Measurements from ENCODE around the gene CHST8. TPM values are rescaled to one million over a fixed set of nuclear protein-coding genes. Genes with fewer than 3 reads are reported as not detected.
A peak's percentile ranks its signal among the peaks of the same experiment; 100 is the strongest.

Gene CHST8
- polyA plus RNA-seq, 2 of the 4 experiments (the other 2 are of a cell fraction), result not detected

DNA sequence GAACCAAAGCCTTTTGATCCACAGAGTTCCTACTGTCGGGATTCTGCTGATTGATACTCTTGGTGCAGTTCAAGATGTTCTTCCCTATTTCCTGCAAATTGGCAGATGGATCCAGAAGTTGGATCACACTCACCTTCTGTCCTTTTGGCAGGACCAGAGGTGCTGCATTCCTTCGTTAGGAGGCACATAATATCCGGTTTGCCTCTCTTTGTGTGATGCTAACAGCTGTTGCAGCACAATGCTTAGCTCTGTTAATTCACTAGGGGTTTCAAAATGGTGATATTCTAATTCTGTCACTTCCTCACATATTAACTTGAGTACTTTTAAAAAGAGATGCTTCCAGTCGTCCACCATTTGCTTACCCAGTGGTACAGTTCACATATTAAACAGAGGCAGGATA lies 15.2 kb upstream of the CHST8 start:
- Histone ChIP-seq H3K4me3 (no peak overlapping the region), H3K4me2 (no peak overlapping the region), H3K27ac (no peak overlapping the region), H3K9me3 (peaks cover 48% of the 10 kb centered on the region), H3K4me1 (no peaks in the 10 kb centered on the region)
- no peak for ATAC-seq
- CTCF ChIA-PET, result no interaction called here
- DNase-seq (ENCODE audit: low read depth in 1 of 2, low spot score in 1 of 2), result no peak
- FAIRE-seq, result peak; percentile 89
- TF ChIP-seq JUNB (IDR thresholded peaks at IDR 0.05) (no peak), SMC3 (IDR thresholded peaks at IDR 0.05) (no peak), POLR2A (IDR thresholded peaks at IDR 0.05; ENCODE audit: low read length) (no peak), ESRRA (IDR thresholded peaks at IDR 0.05; ENCODE audit: borderline replicate concordance, low read length) (no peak), NR3C1 (IDR thresholded peaks at IDR 0.05) (no peak), HEYL (CRISPR knock-in tag; IDR thresholded peaks at IDR 0.05) (no peak), HDAC2 (IDR thresholded peaks at IDR 0.05) (no peak), CBX2 (IDR thresholded peaks at IDR 0.05; ENCODE audit: borderline replicate concordance, low read depth) (no peak)
- TF ChIP-seq, protein P1, sequence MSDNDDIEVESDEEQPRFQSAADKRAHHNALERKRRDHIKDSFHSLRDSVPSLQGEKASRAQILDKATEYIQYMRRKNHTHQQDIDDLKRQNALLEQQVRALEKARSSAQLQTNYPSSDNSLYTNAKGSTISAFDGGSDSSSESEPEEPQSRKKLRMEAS (IDR thresholded peaks at IDR 0.05), result no peak
- TF ChIP-seq, protein P2, sequence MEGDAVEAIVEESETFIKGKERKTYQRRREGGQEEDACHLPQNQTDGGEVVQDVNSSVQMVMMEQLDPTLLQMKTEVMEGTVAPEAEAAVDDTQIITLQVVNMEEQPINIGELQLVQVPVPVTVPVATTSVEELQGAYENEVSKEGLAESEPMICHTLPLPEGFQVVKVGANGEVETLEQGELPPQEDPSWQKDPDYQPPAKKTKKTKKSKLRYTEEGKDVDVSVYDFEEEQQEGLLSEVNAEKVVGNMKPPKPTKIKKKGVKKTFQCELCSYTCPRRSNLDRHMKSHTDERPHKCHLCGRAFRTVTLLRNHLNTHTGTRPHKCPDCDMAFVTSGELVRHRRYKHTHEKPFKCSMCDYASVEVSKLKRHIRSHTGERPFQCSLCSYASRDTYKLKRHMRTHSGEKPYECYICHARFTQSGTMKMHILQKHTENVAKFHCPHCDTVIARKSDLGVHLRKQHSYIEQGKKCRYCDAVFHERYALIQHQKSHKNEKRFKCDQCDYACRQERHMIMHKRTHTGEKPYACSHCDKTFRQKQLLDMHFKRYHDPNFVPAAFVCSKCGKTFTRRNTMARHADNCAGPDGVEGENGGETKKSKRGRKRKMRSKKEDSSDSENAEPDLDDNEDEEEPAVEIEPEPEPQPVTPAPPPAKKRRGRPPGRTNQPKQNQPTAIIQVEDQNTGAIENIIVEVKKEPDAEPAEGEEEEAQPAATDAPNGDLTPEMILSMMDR (IDR thresholded peaks at IDR 0.05), result no peak
- WGBS (ENCODE audit: missing lambda C conversion rate), result 5% methylated on average over 4 of the region's 4 CpGs
- POLR2A ChIA-PET, result no interaction called here

DNA sequence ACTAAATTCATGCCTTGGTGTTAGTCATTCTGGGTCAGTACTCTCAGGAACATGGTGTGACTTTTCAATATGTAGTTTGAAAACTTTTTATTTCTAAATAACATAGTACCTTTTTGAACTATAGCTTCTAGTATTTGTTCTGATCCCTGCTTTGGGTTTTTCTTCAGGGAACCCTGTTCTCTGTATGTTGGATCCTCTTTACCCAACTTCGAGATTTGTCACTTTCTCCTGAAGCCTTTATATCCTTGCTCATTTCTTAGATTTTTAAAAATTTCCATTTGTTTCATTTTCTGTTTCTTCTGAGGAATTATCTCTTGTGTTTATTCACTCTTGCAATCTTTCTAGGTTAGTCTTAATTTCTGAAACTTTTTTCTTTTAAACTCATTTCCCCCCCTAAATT lies 12.4 kb upstream of the CHST8 start:
- CTCF ChIA-PET, result interaction anchor here (1.2 kb wide), 1 partner anchor 11 kb away, joined by 4 read pairs; no protein-coding TSS in a partner anchor
- FAIRE-seq (no peak), DNase-seq (ENCODE audit: low read depth in 1 of 2, low spot score in 1 of 2) (no peak), ATAC-seq (no peak)
- Histone ChIP-seq H3K4me2 (no peak overlapping the region), H3K27ac (no peak overlapping the region), H3K9me3 (peaks cover 31% of the 10 kb centered on the region; the same call in 2 of the 3 replicates), H3K4me3 (no peak overlapping the region), H3K4me1 (no peaks in the 10 kb centered on the region)
- WGBS (ENCODE audit: missing lambda C conversion rate), result 0% methylated on average over 1 of the region's 1 CpG
- TF ChIP-seq, protein P3, sequence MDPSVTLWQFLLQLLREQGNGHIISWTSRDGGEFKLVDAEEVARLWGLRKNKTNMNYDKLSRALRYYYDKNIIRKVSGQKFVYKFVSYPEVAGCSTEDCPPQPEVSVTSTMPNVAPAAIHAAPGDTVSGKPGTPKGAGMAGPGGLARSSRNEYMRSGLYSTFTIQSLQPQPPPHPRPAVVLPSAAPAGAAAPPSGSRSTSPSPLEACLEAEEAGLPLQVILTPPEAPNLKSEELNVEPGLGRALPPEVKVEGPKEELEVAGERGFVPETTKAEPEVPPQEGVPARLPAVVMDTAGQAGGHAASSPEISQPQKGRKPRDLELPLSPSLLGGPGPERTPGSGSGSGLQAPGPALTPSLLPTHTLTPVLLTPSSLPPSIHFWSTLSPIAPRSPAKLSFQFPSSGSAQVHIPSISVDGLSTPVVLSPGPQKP (IDR thresholded peaks at IDR 0.05; ENCODE audit: low read depth, low read length), result no peak
- no peak for TF ChIP-seq MYC (IDR thresholded peaks at IDR 0.05; ENCODE audit: borderline replicate concordance, low read length)
- TF ChIP-seq HOXB5 (CRISPR knock-in tag; IDR thresholded peaks at IDR 0.05), result no peak
- TF ChIP-seq HOXA7 (CRISPR knock-in tag; IDR thresholded peaks at IDR 0.05), result no peak
- TF ChIP-seq FOSL2 (IDR thresholded peaks at IDR 0.05), result no peak
- no peak for TF ChIP-seq FOSL2 (CRISPR knock-in tag; IDR thresholded peaks at IDR 0.05)
- no peak for TF ChIP-seq GATA3 (IDR thresholded peaks at IDR 0.05; ENCODE audit: borderline replicate concordance)
- TF ChIP-seq SMC3 (IDR thresholded peaks at IDR 0.05), result no peak
- no peak for TF ChIP-seq NFE2L2 (conservative IDR thresholded peaks at IDR 0.05; ENCODE audit: low read length)
- TF ChIP-seq, protein P4, sequence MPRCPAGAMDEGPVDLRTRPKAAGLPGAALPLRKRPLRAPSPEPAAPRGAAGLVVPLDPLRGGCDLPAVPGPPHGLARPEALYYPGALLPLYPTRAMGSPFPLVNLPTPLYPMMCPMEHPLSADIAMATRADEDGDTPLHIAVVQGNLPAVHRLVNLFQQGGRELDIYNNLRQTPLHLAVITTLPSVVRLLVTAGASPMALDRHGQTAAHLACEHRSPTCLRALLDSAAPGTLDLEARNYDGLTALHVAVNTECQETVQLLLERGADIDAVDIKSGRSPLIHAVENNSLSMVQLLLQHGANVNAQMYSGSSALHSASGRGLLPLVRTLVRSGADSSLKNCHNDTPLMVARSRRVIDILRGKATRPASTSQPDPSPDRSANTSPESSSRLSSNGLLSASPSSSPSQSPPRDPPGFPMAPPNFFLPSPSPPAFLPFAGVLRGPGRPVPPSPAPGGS (IDR thresholded peaks at IDR 0.05), result no peak
- TF ChIP-seq EP300 (IDR thresholded peaks at IDR 0.05), result no peak
- no peak for TF ChIP-seq SREBF2 (IDR thresholded peaks at IDR 0.05)
- no peak for TF ChIP-seq TP53 (CRISPR knock-in tag; IDR thresholded peaks at IDR 0.05)
- no peak for TF ChIP-seq CHD2 (IDR thresholded peaks at IDR 0.05; ENCODE audit: low read length, partially characterized antibody)
- no peak for TF ChIP-seq JUNB (IDR thresholded peaks at IDR 0.05)
- TF ChIP-seq KDM5A (IDR thresholded peaks at IDR 0.05), result no peak
- no peak for TF ChIP-seq NPAS2 (CRISPR knock-in tag; IDR thresholded peaks at IDR 0.05; ENCODE audit: borderline replicate concordance)
- POLR2A ChIA-PET, result no interaction called here
